GM21390 (cell line): ENCODE measurements around the gene PKN1.
A peak's percentile ranks its signal among the peaks of the same experiment; 100 is the strongest.

Experiments
- ATAC-seq: cut with Tn5 transposase; IDR thresholded peaks from one replicate; pipeline ENCODE4 v1.9.1; 2021; ENCODE audit not compliant: unreplicated experiment

The PKN1 gene

DNA sequence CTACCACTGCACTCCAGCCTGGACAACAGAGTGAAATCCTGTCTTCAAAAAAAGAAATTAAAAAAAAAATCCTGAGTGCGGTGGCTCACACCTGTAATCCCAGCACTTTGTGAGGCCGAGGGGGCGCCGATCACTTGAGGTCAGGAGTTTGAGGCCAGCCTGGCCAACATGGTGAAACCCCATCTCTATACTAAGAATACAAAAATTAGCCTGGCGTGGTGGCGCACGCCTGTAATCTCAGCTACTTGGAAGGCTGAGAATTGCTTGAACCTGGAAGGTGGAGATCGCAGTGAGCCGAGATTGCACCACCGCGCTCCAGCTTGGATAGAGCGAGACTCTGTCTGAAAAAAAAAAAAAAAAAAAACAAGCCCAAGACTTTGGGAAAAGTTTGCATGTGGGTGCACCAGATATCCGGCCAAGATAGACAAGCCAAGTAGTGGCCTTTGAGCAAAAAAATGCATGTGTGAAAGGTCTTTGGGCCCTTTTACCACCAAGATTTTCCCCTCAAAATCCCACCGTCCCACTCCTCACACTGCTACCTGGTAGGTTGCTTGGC lies 79.4 kb downstream of the PKN1 start:
- no peak for ATAC-seq

DNA sequence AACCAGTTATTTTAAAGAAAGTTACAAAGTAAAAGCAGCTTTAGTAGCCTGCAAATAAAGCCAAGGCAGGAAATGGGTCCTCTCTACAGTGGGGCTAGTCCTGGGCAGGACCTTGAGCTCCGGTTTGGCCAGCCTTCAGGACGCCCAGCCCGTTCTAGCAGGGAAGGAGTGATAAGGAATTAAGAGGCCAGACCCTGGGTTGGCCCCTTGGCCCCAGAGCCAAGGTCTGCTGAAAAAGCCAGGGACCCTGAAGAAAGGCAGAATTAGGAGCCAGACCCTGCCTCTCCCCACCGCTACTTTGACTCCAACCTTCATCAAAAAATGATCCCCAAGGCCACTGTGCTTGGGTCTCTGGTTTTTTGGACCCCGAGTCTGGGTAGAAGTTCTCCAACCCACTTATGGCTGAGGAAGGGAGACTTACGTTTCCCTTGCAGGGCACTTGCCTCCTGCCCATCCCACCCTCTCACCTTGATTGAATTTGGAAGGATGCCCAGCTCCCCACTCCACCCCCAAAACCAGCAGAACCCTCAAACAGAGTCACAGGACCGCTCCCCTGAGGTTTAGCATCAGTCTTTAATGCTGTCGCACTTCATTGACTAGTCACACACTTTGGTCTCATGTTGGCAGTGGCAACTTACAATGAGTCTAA lies 81.2 kb downstream of the PKN1 start:
- no peak for ATAC-seq

DNA sequence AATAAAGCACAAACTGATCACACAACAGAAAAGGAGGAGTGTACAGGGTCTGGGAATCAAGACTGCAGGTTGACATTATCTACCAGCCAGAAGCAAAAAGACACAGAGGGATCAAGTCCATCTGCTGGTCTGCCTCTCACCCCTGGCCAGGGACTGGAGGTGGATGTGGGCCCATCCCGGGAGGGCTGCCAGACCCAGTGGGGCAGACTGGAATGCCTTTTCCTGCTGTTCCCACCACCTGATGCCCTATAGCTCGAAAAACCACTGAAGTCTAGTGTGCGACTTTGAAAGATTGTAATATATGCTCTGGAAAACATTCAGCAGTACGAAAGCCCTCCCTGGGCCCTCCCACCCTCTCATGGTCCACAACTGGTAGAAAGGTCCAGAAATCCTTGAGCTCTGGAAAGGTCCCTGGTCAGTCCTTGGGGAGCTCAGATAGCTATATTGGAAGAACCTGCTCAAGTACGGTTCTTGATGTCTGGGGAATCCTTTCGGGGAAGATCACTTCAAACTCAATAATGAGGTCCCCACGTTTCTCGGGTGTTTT lies 82.5 kb downstream of the PKN1 start:
- no peak for ATAC-seq

DNA sequence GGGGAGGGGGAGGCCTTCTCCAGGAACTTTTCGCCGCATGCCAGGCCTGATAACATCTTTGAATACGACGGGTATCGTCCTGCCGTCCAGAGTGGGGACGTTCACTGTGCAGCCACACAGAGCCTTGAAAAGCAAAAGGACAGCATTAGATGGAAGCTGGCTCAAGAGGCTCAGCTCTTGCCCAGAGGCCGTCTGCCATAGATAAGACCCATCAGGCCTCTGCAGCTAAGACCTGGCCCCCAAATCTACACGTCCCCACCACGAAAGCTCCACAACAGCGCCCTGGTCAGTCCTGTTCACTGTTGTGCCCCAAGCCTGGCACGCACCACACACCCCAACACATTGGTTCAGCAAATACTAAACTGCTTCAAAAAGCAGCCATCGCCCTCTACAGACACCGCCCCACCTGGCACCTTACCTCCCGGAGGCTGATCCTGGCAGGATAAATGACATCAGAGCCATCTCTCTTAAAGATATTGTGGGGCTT lies 83.0 kb downstream of the PKN1 start:
- no peak for ATAC-seq

DNA sequence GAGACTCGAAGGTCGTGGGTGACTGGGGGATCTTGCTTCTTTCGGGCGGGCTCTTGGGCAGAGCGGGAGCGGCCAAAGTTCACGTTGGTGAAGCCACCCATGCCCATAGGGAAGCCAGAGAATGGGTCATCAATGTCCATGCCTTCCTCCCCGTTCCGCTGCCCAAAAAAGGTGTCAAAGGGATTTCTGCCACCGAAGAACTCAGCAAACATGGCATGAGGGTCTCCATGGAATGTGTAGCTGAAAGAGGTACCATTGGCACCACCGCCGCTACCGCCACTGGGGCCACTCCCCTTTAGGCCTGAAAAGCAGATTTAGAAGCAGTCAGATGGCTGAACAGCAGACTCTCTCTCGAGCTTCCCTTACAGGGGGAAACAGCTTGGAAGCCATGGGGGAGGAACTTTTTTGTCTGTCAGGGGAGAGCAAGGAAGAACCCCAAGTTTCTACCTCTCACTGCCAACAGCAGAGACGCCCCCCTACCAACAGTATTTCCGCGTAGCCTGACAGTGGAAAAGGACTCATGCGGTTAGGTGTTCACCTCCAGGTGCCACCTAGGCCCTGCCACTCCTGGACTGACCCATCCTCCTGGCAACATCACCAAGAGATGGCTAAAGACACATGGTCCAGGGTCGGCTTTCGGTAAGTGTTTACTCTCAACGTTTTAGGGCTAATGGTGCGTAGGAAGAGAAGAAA lies 83.8 kb downstream of the PKN1 start:
- ATAC-seq: no peak

DNA sequence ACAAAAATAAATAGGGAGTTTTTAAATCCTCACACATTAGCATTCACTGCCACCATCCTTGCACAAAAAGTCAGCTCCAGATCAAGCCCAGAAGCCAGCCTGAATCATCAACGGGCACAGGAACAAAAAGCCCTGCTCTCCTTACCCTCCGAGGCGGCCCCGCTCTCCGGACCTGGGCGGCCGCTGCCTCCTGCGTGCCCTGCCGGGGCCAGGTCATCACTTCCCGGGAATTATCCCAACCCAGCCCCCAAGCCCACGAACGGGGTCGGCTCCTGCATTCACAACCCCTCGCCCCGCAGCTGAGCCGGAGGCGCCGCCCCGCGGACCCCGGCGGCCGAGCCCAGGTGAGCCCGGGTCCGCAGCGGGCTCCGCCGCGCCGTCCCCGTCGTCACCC lies 84.3 kb downstream of the PKN1 start:
- ATAC-seq: peak; percentile 6

DNA sequence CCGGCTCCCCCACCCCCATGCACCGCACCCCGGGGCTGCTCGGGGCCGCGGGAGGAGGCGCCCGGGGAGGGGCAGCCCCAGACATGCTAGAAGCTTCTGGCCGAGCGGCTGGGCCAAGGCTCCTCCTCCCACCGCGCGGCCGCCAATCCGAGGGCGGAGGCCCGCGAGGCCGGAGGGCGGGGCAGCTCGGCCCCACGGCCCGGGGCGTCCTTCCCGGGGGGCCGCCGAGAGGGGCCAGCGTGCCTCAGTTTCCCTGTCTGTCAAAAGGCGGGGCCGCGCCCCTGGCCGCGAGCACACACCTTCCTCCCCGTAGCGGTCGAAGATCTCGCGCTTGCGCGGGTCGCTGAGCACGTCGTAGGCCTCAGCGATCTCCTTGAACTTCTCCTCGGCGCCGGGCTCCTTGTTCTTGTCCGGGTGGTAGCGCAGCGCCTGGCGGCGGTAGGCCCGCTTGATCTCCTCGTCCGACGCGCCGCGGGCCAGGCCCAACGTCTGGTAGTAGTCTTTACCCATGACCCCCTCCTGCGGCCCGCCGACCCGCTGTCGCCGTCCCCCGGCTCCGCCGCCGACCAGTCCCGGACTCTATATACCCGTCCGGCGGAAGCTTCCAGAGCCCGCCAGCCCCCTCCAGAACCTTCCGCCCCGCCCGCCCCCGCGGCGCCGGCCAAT lies 84.9 kb downstream of the PKN1 start, which contains the start of gene DNAJB1:
Gene DNAJB1 (minus strand): TSS at position 558 of the 666 bp plus-strand sequence. CDS start 48 bp downstream, at position 510.
- ATAC-seq: peak; percentile 56

DNA sequence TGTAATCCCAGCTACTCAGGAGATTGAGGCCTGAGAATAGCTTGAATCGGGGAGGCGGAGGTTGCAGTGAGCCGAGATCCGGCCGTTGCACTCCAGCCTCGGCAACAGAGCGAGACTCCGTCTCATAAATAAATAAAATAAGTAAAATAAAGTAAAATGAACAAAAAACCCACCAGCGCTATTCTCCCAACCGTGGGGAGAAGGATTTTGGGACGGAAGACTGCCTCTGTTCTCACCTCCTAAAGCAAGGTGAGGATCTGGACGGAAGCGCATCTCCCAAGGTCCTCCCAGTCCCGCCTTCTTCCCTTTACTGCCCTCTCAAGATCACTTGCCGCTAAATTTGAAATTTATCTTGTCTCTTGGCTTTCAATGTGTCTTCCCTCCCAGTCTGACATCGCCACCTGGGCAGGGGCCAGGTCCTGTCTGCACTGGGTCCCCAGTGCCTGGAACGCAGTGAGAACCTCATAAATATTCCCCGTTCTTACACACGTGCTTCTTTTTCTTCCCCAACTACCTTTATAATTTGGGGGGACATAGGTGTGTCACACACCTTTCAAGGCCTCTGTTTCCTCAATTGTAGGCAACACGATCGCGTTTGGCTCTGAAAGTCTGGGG lies 86.2 kb downstream of the PKN1 start:
- ATAC-seq: no peak

DNA sequence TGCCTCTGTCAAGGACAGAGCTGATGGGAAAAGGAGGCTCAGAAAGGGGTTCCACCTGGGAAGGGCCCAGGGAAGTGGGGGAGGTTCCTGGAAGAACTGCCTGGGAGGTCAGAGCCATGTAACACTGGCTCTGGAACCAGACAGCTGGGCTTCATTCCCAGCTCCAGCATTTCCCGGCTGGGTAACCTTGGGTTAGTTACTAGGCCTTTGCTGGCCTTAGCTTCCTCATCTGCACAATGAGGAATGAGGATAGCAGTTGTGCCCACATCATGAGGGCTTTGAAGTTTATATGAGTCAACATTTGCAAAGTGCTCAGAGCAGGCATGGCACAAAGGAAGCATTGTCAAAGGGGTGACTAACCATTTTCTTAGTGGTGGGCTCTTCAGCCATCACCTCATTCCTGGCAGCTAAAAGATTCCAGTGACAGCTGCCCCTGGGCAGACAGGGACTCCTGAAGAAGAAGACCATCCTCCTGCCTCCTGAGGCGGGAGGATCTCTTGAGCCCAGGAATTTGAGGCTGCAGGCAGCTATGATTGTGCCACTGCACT lies 86.8 kb downstream of the PKN1 start:
- ATAC-seq: no peak

DNA sequence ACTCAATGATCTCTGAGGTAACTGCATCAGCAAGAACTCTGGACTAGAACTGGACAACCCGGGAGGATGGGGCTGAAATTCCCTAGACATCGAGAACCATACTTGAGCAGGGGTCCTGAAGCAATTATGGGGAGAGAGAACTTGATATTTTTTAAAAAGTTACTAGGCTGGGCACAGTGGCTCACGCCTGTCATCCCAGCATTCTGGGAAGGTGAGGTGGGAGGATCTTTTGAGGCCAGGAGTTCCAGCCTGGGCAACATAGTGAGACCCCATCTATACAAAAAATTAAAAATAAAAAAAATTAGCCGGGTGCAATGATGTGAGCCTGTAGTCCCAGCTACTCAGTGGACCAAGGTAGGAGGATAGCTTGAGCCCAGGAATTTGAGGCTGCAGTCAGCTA lies 87.4 kb downstream of the PKN1 start:
- no peak for ATAC-seq
